ENCODE data around the gene NME7. TPM values are rescaled to one million over a fixed set of nuclear protein-coding genes. Genes with fewer than 3 reads are reported as not detected.

NME7 gene
- total RNA-seq, 1 experiment from 2014 or later, result 9.0 TPM

- H3K9me3 Mint-ChIP-seq (ENCODE audit: unreplicated experiment), result no peaks in the 10 kb centered on the region
- no peak overlapping the region for H3K4me3 ChIP-seq (ENCODE audit: low read depth, low read length)
- H3K27me3 Mint-ChIP-seq (ENCODE audit: insufficient read depth, unreplicated experiment), result no peaks in the 10 kb centered on the region
- no peaks in the 10 kb centered on the region for H3K36me3 ChIP-seq (ENCODE audit: control insufficient read depth, insufficient read depth, low read length)
- no peak overlapping the region for H3K4me3 Mint-ChIP-seq (ENCODE audit: unreplicated experiment)
- intact Hi-C loops (cut with micrococcal nuclease; ENCODE audit: unreplicated experiment), result no loop called here
- H3K36me3 Mint-ChIP-seq (ENCODE audit: insufficient read depth, unreplicated experiment), result peaks cover 5% of the 10 kb centered on the region
- CTCF ChIA-PET, result no interaction called here
- POLR2A ChIA-PET, result no interaction called here
- no peaks in the 10 kb centered on the region for H3K4me1 Mint-ChIP-seq (ENCODE audit: low read depth, unreplicated experiment)
- no peaks in the 10 kb centered on the region for H3K27me3 ChIP-seq (replicated peaks; ENCODE audit: control insufficient read depth, insufficient read depth, low read length)
- DNase-seq, result no peak
- H3K9me3 ChIP-seq, result no peaks in the 10 kb centered on the region
- no TSS peak for BruUV-seq (replicated peaks)
- no peaks in the 10 kb centered on the region for H3K4me1 ChIP-seq
- no peak for TF ChIP-seq CTCF (IDR thresholded peaks at IDR 0.05; ENCODE audit: insufficient read depth in 1 of 2, low read depth in 1 of 2, low read length in 1 of 2, severe bottlenecking in 1 of 2, unreplicated experiment in 1 of 2)
- H3K27ac Mint-ChIP-seq (ENCODE audit: unreplicated experiment), result no peak overlapping the region
These were observed 28.4 kb upstream of the NME7 start for GRCh38 chr1:169395955-169396354.

- DNase-seq, result no peak
- TF ChIP-seq CTCF (IDR thresholded peaks at IDR 0.05; ENCODE audit: insufficient read depth in 1 of 2, low read depth in 1 of 2, low read length in 1 of 2, severe bottlenecking in 1 of 2, unreplicated experiment in 1 of 2), result no peak
- H3K27me3 Mint-ChIP-seq (ENCODE audit: insufficient read depth, unreplicated experiment), result no peaks in the 10 kb centered on the region
- H3K9me3 ChIP-seq, result no peaks in the 10 kb centered on the region
- no peaks in the 10 kb centered on the region for H3K4me1 Mint-ChIP-seq (ENCODE audit: low read depth, unreplicated experiment)
- H3K36me3 Mint-ChIP-seq (ENCODE audit: insufficient read depth, unreplicated experiment), result peaks cover 26% of the 10 kb centered on the region
- no peak overlapping the region for H3K4me3 Mint-ChIP-seq (ENCODE audit: unreplicated experiment)
- no peaks in the 10 kb centered on the region for H3K27me3 ChIP-seq (replicated peaks; ENCODE audit: control insufficient read depth, insufficient read depth, low read length)
- ChIA-PET CTCF (no interaction called here), POLR2A (no interaction called here)
- H3K36me3 ChIP-seq (ENCODE audit: control insufficient read depth, insufficient read depth, low read length), result no peaks in the 10 kb centered on the region
- H3K9me3 Mint-ChIP-seq (ENCODE audit: unreplicated experiment), result no peaks in the 10 kb centered on the region
- no peak overlapping the region for H3K4me3 ChIP-seq (ENCODE audit: low read depth, low read length)
- intact Hi-C loops (cut with micrococcal nuclease; ENCODE audit: unreplicated experiment), result loop anchor here (5.0 kb wide), 1 partner anchor 155 kb away; no protein-coding TSS in a partner anchor
- H3K27ac Mint-ChIP-seq (ENCODE audit: unreplicated experiment), result no peak overlapping the region
- BruUV-seq (replicated peaks), result no TSS peak
- no peaks in the 10 kb centered on the region for H3K4me1 ChIP-seq
These were observed 24.8 kb upstream of the NME7 start for GRCh38 chr1:169392406-169392805.

- no peak for TF ChIP-seq CTCF (IDR thresholded peaks at IDR 0.05; ENCODE audit: insufficient read depth in 1 of 2, low read depth in 1 of 2, low read length in 1 of 2, severe bottlenecking in 1 of 2, unreplicated experiment in 1 of 2)
- BruUV-seq (replicated peaks), result no TSS peak
- no peak for DNase-seq
- H3K4me3 Mint-ChIP-seq (ENCODE audit: unreplicated experiment), result no peak overlapping the region
- H3K9me3 Mint-ChIP-seq (ENCODE audit: unreplicated experiment), result no peaks in the 10 kb centered on the region
- no peaks in the 10 kb centered on the region for H3K4me1 Mint-ChIP-seq (ENCODE audit: low read depth, unreplicated experiment)
- Histone ChIP-seq H3K4me3 (ENCODE audit: low read depth, low read length) (no peak overlapping the region), H3K4me1 (no peaks in the 10 kb centered on the region), H3K9me3 (no peaks in the 10 kb centered on the region), H3K36me3 (ENCODE audit: control insufficient read depth, insufficient read depth, low read length) (no peaks in the 10 kb centered on the region), H3K27me3 (replicated peaks; ENCODE audit: control insufficient read depth, insufficient read depth, low read length) (no peaks in the 10 kb centered on the region)
- peaks cover 34% of the 10 kb centered on the region for H3K36me3 Mint-ChIP-seq (ENCODE audit: insufficient read depth, unreplicated experiment)
- intact Hi-C loops (cut with micrococcal nuclease; ENCODE audit: unreplicated experiment), result loop anchor here (5.0 kb wide), 1 partner anchor 157 kb away; no protein-coding TSS in a partner anchor
- no peaks in the 10 kb centered on the region for H3K27me3 Mint-ChIP-seq (ENCODE audit: insufficient read depth, unreplicated experiment)
- POLR2A ChIA-PET, result no interaction called here
- H3K27ac Mint-ChIP-seq (ENCODE audit: unreplicated experiment), result no peak overlapping the region
- CTCF ChIA-PET, result no interaction called here
These were observed 22.7 kb upstream of the NME7 start for GRCh38 chr1:169390303-169390702.
